Colonic mucosa (tissue), 4 donors: ENCODE results near the gene TSACC. TPM values are rescaled to one million over a fixed set of nuclear protein-coding genes. Genes with fewer than 3 reads are reported as not detected.

ENCODE experiments used
- DNase-seq: peaks from one replicate; pipeline ENCODE4 v3.0.0-alpha.2; 2020
- H3K27ac ChIP-seq: fragments of 200-600 bp; one replicate; pipeline ENCODE4 v1.8.0; 2021
- H3K27me3 ChIP-seq: fragments of 200-600 bp; one replicate; pipeline ENCODE4 v1.8.0; 2021
- H3K36me3 ChIP-seq: fragments of 200-600 bp; one replicate; pipeline ENCODE4 v1.8.0; 2021
- H3K4me1 ChIP-seq: fragments of 200-600 bp; one replicate; pipeline ENCODE4 v1.8.0; 2021; ENCODE audit warnings: mild to moderate bottlenecking
- H3K4me3 ChIP-seq: fragments of 200-600 bp; one replicate; pipeline ENCODE4 v1.8.0; 2021
- H3K9ac ChIP-seq, 2 donors: one replicate each; pipeline ENCODE4 v1.7.0; 2013; ENCODE audit warnings: control low read depth in 2 of 2, low read depth in 2 of 2, low read length in 2 of 2
- H3K9me3 ChIP-seq: fragments of 200-600 bp; one replicate; pipeline ENCODE4 v1.8.0; 2021
- intact Hi-C: fragments of 100-400 bp; cut with DNase I; formaldehyde crosslinking; loops from one replicate; pipeline ENCODE4 v1.14.1; 2022
- total RNA-seq, 2 donors: library from RNA; stranded (reverse); fragmentation: NEBNext Ultra II Directional in 1 of 2; extraction: Animal tissue kit (Norgen Biotek cat#: 25700) in 1 of 2; gene quantifications; one replicate each; pipeline ENCODE4 v1.2.1, GENCODE V29; 2021
- TF ChIP-seq, protein P1 (sequence below): fragments of 200-600 bp; IDR thresholded peaks from one replicate; pipeline ENCODE4 v1.8.0; 2022; ENCODE audit warnings: antibody characterized with exemption, mild to moderate bottlenecking
- donor health status: healthy.
- donor health status: DM: no; HTN: no; CAD: no.
- donor health status: DM: no; HTN: no; CAD: no.

Gene TSACC
- total RNA-seq, 2 donors from 2014 or later: not detected

DNA sequence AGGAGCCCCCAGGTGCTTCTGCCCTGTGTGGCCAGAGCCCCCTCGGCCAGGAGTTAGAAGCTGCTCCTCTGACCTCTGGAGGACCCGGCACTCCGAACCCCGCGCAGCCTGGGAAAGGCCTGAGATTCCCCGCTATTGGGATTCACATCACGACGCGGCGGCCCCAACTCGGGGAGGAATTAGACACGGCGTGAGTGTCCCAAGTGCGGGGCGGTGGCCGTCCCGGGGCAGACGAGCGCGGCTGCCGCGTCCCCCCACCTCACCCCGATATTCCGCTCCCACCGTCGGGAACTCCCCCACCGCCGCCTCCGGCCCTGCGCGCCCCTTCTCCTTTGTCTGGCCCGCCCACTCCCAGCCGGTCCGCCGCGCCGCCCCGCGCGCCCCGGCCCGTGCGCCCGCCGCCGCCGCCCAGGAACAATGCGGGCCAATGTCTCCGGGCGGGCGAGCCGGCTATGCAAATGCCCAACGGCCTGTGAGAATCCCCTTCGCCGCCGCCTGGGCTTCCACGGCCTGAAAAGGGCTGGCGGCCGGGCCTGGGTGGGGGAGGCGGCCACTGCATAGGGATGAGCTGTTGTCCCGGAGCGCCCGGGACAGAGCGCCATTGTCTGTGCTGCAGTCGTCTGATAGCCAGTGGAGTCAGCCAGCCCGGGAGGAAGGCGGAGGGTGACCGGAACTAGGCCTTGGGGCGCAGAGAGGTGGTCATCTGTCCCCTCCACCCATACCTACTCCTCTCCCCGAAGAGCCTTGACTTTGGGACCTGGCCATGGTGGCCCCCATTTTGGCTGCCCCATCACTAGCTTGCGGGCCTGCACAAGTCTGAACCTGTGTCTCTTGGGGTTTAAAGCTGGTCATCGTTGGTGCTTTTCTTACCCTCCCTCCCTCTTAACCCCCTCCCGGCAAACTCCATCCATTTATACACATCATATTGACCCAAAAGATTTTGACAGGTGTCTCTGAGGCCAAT, 50.1 kb downstream of the TSACC start:
- Histone ChIP-seq H3K27me3 (peaks cover 22% of the 10 kb centered on the region), H3K36me3 (no peaks in the 10 kb centered on the region), H3K4me1 (no peaks in the 10 kb centered on the region), H3K27ac (no peak overlapping the region), H3K9me3 (no peaks in the 10 kb centered on the region), H3K4me3 (no peak overlapping the region), H3K9ac (no peak overlapping the region)
- no peak for DNase-seq
- intact Hi-C loops: no loop called here
- TF ChIP-seq, protein P1, sequence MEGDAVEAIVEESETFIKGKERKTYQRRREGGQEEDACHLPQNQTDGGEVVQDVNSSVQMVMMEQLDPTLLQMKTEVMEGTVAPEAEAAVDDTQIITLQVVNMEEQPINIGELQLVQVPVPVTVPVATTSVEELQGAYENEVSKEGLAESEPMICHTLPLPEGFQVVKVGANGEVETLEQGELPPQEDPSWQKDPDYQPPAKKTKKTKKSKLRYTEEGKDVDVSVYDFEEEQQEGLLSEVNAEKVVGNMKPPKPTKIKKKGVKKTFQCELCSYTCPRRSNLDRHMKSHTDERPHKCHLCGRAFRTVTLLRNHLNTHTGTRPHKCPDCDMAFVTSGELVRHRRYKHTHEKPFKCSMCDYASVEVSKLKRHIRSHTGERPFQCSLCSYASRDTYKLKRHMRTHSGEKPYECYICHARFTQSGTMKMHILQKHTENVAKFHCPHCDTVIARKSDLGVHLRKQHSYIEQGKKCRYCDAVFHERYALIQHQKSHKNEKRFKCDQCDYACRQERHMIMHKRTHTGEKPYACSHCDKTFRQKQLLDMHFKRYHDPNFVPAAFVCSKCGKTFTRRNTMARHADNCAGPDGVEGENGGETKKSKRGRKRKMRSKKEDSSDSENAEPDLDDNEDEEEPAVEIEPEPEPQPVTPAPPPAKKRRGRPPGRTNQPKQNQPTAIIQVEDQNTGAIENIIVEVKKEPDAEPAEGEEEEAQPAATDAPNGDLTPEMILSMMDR: no peak

DNA sequence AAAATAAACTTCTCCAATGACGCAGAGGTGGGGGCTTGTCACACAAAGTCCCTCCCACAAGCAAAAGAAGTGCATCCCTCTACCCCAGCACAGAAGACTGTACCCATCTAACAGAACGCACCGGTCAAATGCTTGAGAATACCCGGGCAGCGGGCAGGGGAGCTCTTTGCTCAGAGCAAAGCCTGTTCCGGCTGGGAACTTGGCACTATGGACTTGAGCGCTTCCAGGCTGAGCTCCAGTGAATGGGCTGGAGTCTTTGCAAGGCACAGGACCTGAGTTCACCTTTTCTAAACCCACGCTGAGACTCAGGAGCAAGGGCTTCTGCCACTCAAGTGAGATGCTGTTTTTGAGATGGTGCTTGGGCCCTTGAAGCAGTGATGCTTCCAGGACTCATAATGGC, 51.0 kb downstream of the TSACC start:
- TF ChIP-seq, protein P1: no peak
- Histone ChIP-seq H3K4me3 (no peak overlapping the region), H3K27me3 (peaks cover 22% of the 10 kb centered on the region), H3K9me3 (no peaks in the 10 kb centered on the region), H3K9ac (no peak overlapping the region), H3K27ac (no peak overlapping the region), H3K36me3 (no peaks in the 10 kb centered on the region), H3K4me1 (no peaks in the 10 kb centered on the region)
- intact Hi-C loops: no loop called here
- DNase-seq: no peak

DNA sequence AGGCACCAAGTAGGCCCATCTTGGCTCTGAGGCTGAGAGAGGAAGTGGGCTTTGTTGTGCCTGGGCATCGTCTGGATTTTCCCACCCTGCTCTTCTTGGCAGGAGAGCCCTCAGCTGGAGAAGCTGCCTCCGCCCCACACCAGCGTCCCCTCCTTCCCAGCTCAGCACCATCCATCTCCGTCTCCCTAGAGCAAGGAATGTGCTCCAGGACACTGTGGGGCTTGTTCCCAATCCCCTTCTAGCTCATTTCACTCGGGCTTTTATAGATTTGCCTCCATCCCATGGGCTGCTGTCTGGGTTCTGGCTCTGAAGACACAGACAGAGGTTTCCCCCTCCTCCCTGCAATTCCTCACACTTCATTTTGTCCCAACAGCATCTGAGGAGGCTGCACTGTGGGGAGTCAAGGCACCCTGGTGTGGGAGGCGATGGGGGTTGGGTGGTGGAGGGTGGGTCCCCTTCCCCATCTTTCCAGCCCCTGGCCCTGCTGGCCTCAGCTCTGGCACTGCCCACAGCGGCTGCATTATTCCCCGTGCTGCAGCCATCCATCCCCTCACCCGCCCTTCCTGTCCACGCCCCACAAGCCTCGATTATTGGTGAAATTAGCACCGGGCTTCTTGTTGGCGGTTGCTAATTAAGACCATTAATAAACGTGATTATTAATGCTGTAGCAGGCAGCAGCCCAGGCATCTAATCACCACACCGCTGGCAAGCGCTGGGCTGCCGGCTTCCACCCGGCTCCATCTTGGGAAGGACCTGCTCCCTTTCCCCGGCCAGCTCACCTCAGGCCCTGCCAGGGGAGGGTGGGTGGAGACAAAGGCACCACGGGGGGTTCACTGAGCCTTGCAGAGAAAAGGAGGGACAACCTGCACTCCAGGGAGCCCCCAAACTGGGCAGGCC, 52.4 kb downstream of the TSACC start:
- no peak overlapping the region for H3K27ac ChIP-seq
- no peak overlapping the region for H3K4me3 ChIP-seq
- DNase-seq: no peak
- H3K27me3 ChIP-seq: peaks cover 22% of the 10 kb centered on the region
- intact Hi-C loops: no loop called here
- H3K9me3 ChIP-seq: no peaks in the 10 kb centered on the region
- no peaks in the 10 kb centered on the region for H3K36me3 ChIP-seq
- H3K4me1 ChIP-seq: no peaks in the 10 kb centered on the region
- TF ChIP-seq, protein P1: no peak
- H3K9ac ChIP-seq: no peak overlapping the region

DNA sequence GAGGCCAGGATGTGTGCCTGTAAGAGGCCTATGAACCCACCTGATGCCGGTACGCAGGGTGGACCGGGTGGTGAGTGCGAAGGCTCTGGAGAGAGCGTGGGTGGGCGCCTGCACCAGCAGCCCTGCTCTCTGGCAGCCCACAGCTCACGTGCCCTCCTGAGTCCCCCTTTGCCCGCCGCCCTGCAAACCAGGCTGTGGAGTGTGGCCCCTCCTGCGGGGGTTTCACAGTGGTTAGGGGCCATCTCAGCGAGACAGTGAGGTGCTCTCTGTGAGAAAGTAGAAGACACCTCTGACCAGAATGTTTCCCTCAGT, 53.0 kb downstream of the TSACC start:
- peaks cover 22% of the 10 kb centered on the region for H3K27me3 ChIP-seq
- no peak overlapping the region for H3K9ac ChIP-seq
- H3K27ac ChIP-seq: no peak overlapping the region
- H3K9me3 ChIP-seq: no peaks in the 10 kb centered on the region
- DNase-seq: no peak
- H3K4me1 ChIP-seq: no peaks in the 10 kb centered on the region
- H3K36me3 ChIP-seq: no peaks in the 10 kb centered on the region
- no peak overlapping the region for H3K4me3 ChIP-seq
- TF ChIP-seq, protein P1: no peak
- intact Hi-C loops: no loop called here

DNA sequence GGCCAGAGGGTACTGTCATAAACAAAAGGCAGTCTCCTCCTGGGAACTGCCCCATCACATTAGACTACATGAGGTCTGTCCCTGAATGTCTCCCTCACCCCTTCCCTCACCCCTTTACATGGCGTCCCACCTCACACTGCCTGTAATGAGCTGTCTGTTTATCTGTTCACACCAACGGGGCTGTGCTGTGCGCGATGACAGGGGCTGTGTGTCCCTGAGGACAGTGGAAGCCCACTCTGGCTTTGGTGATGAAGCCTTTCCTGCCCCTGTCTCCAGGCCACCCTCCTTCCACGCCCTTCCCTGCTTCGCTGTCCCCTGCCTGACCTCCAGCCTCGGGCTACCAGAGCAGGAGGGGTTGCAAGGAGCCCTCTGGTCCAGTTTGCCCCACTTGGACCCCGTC, 53.4 kb downstream of the TSACC start:
- DNase-seq: no peak
- H3K4me3 ChIP-seq: no peak overlapping the region
- intact Hi-C loops: no loop called here
- H3K27me3 ChIP-seq: peaks cover 22% of the 10 kb centered on the region
- TF ChIP-seq, protein P1: no peak
- H3K27ac ChIP-seq: no peak overlapping the region
- no peaks in the 10 kb centered on the region for H3K9me3 ChIP-seq
- H3K36me3 ChIP-seq: no peaks in the 10 kb centered on the region
- no peak overlapping the region for H3K9ac ChIP-seq
- H3K4me1 ChIP-seq: no peaks in the 10 kb centered on the region
